SH-SY5Y (cell line): ENCODE results near the gene SYNE3.

Experiments
- GATA2 ChIP-seq: IDR thresholded peaks from 2 replicates; pipeline ENCODE4 v1.6.1; 2011; ENCODE audit warnings: mild to moderate bottlenecking, low read depth, low read length
- GATA3 ChIP-seq: IDR thresholded peaks from 2 replicates; pipeline ENCODE4 v1.6.1; 2011; ENCODE audit warnings: low read depth, mild to moderate bottlenecking, low read length, moderate library complexity

DNA sequence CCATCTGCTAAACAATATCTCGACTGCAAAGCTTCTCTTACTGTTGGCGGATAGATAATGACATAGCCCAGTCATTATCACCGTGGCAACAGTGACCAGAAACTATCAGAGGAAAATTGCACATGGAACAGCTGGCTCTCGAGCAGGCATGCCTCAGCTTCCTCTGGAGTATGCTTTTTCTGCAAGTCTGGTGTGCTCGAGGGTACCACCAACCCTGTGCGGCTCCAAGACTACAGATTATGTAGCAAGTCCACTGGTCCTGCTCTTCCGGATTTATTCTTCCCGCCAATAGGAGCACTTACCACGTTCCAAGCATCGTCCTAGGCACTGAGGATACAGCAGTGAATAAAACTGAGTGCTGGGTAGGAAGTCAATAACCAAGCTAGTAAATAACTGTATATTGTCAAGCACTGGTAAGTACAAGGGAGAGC, 17.0 kb upstream of the SYNE3 start:
- TF ChIP-seq GATA3 (no peak), GATA2 (no peak)
